Measurements from ENCODE around the gene MACROD2. TPM values are rescaled to one million over a fixed set of nuclear protein-coding genes. Genes with fewer than 3 reads are reported as not detected.
"Not testable (repeated sequence)": the region's sequence is repeated elsewhere in the genome, so short reads cannot be mapped to it uniquely, and the experiment has no call there.

The MACROD2 gene
- total RNA-seq, 1 donor from 2014 or later, result not detected

DNA sequence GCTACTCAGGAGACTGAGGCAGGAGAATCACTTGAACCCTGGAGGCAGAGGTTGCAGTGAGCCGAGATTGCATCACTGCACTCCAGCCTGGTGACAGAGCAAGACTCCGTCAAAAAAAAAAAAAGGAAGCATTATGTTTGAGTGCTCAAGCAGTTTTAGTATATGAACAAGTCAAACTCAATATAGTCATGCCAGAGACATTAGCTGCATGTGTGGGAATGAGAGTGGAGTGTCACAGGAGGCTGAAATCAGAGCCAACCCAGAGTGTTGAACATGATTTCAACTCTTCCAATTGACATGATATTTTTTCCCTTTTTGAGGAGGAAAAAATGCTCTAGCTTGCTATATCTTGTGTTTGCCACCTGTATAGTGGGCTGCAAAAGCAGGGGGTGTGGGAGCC, 931.1 kb downstream of the MACROD2 start:
- intact Hi-C loops (cut with micrococcal nuclease), result not testable (repeated sequence)

DNA sequence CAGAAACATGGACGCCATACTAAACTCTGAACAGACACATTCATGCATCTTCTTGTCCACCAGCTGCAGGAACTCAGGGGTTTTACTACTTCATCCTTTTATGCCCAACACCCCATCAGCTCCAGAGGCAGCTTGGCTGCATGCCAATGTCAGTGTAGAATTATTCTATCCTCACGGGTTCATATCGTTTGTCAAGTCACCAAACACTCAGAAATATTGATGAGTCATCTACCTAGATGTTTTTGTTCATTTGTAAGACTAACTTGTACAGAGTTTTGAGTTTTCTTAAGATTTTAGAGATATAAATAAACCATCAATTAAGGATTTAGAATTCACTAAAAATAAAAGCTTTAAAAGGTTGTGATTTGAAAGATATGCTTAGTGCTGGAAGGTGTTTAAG, 932.8 kb downstream of the MACROD2 start:
- intact Hi-C loops (cut with micrococcal nuclease), result no loop called here

DNA sequence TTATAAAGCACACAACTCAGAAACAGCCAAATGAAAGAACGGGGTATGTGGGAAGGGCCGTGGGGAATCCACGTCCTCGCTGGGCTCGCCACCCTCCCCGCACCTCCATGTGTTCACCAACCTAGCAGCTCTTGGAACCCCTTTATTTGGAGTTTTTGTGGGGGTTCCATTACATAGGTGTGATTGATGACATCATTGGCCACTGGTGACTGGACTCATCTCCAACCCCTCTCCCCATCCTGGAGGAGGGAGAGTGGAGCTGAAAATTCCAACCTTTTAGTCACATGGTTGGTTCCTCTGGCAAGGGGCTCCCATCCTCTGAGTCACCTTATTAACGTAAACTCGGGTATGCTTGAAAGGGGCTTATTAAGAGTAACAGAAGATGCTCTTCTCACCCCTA, 934.1 kb downstream of the MACROD2 start:
- intact Hi-C loops (cut with micrococcal nuclease), result no loop called here

DNA sequence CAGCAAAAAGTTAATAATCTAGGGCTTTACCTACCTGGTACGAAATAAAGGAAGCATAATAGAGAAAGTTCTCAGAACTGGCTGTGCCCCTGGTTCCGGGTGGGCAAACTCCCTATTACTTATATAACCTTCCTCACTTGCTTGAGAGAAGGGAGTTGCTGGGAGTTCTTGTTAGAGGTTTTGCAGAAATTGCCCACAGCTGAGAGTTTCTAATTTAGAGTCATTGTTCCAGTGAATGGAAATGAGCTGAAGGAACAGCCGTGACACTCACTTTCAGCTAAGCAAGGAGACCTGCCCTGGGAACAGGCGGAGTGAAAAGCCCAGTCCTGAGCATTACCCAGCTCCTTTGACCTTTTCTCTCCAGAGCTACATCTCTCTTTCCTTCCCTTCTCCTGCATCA, 936.7 kb downstream of the MACROD2 start:
- intact Hi-C loops (cut with micrococcal nuclease), result no loop called here

DNA sequence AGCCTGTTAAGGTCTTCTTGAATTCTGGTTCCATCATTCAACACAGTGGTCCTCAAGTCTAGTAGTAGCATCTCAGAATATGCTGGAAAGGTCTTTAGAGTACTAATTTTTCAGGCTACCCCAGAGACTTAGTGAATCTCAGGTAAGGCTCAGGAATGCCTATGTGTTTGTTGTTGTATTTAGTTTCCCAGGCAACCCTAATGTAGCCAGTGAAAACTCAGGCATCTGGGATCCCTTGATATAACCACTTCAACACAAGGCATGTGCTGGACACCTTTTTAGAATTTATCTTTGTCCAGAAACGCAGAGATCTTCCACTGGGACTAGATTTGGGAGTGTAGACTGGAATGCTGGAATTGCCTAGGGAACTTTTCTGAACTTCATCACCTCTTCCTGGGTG, 940.0 kb downstream of the MACROD2 start:
- intact Hi-C loops (cut with micrococcal nuclease), result no loop called here

DNA sequence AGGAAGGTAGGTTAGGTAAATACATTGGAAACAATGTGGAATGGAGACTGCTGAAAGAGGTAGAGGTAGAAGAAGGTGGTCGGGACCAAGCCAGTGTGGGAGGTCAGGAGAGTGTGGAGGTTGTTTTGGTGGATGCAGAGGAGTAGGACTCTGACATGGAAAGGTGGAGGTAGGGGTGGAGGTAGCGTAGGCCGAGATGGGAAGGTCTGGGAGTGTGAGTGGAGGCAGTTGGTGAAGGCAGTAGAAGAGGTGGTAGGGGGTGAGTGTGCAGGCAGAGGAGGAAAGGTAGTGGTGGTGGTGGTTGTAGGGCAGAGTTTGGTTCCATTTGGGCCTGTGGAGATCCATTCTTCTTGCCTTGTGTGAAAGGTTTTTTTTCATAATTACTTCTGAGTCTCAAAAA, 941.7 kb downstream of the MACROD2 start:
- intact Hi-C loops (cut with micrococcal nuclease), result no loop called here

DNA sequence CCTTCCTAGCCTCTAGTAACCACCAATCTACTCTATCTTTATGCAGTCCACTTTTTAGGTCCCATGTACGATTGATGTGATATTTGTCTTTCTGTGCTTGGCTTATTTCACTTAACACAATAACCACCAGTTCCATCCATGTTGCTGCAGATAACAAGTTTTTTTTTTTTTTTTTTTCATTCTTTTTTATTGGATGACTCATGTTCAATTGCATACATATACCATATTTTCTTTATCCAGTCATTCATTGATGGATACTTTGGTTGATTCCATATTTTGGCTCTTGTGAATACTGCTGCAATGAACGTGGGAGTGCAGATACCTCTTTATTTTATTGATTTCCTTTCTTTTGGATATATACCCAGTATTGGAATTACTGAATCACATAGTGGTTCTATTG, 942.5 kb downstream of the MACROD2 start:
- intact Hi-C loops (cut with micrococcal nuclease), result no loop called here

DNA sequence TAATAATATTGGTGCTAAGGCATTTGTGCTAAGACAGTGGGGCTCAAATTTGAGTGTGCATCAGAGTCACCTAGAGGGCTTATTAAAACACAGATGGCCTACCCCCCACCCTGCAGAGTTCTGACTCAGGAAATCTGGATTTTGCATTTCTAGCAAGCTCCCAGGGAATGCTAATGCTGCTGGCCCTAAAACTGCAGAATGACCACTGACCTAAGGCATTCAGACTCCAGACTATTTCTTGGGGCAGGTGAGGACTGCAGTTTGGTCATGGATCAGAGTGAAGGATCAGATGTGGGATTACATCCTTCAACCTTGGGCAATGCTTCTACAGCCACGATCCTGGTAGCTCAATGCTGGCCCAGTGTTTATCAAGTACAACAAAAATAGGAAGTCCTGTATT, 952.2 kb downstream of the MACROD2 start:
- intact Hi-C loops (cut with micrococcal nuclease), result no loop called here

DNA sequence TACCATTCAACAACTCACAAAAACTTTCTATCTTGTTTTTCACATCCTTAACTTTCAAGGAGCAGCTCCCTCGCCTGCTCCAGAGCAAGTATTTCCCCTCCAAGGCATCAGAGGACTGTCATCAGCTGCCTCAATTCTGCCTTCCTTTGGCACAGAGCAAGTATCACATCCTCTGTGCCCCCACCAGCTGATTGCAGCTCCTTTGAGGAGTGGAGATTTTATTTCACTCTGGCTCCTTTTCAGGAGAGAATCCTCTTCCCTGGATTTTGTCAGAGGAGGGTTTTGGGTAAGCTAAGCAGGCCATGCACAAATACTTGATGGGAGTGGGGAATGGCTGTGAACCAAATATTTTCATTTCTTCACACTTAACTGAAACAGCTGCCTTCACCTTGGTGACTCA, 952.6 kb downstream of the MACROD2 start:
- intact Hi-C loops (cut with micrococcal nuclease), result no loop called here

DNA sequence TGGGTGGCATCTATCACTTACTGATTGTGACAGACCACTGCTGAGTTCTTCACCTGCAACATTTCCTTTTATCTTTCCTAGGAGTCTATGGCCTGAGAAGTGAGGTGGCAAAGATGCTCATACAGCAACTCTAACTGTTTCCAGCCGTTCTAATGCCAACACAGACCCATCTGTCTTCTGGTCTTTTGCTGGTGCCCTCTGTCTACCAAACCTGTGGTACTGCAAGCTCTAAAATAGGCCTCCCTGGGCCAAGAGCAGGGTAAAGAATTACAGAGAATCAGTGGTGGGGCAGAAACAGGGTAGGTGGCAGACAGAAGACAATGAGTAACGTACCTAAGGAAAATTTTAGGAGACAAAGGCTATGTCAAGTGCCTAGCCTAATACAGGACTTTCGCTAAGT, 953.1 kb downstream of the MACROD2 start:
- intact Hi-C loops (cut with micrococcal nuclease), result no loop called here

DNA sequence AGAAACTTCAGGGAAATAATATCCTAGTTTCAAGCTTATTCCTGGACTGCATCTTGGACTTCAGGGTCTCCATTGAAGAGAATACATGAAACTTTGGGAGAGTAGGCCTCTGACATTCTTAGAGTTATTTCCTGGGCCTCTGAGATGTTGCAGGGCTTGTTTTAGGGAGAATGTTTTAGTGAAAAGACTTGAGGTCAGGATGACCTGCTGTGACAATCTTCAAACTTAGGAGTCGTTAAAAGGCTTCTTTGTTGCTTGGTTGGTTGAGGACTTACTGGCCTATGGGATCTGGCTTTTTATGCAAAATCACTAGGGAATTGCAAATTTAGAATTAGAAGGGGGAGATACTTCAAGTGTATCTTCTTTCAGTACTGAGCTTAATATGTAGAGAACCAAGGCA, 955.3 kb downstream of the MACROD2 start:
- intact Hi-C loops (cut with micrococcal nuclease), result no loop called here

DNA sequence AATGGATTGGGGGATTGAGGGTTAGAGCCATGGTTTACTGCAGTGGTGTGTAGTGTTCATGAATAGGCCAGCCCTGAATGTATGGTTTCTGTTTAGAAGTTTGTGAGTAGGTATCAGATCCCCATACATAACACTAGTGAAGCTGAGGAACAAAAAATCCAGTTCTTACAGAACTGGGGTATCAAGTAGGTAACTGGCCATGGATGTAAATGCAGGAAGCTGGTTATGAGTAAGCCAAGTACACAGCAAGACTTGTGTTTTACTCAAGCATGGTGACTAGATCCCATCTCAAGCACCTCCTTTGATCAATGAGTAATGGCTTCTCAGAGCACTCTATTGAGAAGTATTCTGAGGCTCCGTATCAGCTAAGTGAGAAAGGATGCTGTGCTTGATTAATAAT, 955.8 kb downstream of the MACROD2 start:
- intact Hi-C loops (cut with micrococcal nuclease), result no loop called here

DNA sequence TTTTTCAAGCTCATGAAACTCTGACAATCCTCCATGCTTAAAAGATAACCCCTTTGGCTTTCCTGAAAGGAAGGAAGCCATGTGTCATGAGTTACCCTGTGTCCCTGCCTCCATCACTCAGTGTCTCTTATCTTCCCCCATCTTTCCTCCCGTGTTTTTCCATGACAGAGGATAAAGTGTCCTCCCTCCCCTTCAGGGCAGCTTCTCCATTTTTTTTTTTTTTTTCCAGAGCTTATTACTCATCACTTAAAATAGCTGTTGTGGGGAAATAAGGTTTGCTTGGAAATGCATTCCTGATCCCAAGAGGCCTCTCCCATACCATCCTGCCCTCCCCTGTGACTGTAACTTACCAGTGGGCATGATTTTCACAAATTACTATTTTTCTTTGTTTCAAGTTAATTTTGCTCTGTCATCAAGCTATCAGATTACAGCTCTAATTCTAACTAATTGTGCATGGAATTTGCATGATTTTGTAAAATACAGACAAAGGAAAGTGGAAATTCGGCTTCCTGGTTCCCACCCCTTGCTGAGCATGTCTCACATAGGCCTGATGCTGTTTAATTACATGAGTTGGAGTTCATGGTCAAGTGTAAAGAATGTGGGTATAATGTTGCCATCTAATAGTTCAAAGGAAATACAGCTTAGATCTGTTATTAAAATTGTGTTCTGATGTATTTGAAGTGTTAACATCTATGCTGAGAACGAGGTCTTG, 956.5 kb downstream of the MACROD2 start:
- intact Hi-C loops (cut with micrococcal nuclease), result no loop called here

DNA sequence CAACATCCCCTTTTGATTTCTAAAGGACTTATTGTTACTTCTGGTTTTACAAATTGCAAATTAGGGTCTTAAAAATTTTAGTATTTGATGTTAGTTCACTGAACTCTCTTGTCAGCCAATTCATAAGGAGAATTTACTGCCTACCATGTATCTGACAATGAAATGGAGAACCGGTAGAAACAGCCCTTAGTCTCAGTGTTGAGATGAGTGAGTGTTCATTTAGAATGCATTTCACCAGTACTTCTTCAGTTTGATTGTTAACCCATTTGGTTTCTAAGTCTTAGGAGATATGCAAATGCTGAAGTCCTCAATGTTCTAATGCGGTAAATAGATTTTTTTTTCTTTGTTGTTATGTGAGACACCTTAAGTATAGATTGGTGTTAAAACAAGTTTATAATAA, 958.4 kb downstream of the MACROD2 start:
- intact Hi-C loops (cut with micrococcal nuclease), result loop anchor here (2.0 kb wide), 2 partner anchors 93 to 209 kb away; no protein-coding TSS in a partner anchor

DNA sequence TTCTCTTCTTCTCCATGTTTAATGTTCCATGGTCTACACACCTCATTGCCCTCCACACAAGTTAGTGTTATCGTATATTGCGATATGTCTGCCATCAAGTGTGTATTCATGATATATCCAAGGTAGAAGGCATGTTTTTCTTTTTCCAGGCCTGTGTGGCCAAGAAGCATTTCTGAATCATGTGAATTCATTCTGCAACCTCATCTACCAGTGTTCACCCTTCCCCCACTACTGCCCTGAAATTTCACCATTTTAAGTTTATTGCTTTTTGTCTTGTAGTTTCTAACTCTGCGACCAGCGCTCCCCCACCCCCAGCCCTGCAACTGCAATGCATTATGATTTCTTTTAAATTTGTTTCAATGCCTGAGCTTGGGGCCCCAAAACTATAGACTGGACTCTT, 960.1 kb downstream of the MACROD2 start:
- intact Hi-C loops (cut with micrococcal nuclease), result loop anchor here (2.0 kb wide), 2 partner anchors 95 to 207 kb away; no protein-coding TSS in a partner anchor

DNA sequence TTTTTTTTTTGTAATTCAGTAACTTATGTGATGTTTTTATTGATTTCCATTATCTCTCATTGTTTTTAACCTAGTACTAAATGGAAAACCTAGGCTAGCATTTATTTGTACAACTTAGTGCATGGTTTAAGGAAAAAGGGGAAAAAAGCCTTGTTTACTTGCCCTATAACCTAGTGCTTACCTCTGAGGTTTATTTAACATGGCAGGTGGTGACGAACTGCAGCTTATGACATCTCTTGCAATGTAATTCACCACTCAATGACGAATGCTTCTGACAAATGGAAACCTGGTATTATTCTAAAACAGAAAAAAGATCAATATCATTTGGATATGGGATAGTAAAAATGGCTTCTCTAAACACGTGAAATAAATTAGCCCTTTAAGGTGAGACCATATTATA, 960.7 kb downstream of the MACROD2 start:
- intact Hi-C loops (cut with micrococcal nuclease), result no loop called here

DNA sequence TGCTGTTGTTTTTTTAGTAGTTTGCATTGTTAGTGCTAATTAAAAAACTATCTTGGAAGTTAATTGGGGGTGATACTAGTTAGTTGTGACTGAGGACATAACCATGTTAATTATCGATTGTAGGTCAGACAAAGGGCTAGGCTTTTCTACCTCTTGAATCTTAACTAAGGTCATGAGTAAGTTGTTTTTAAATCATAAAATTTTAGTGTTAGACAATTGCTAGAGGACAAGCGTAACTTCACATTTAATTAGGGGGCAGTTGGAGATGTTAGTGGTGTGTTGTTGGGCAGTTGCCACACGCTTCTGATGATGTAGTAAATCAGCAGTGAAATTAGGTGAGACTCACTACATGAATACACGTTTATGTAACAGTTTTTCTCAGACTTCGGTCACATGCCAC, 961.2 kb downstream of the MACROD2 start:
- intact Hi-C loops (cut with micrococcal nuclease), result no loop called here

DNA sequence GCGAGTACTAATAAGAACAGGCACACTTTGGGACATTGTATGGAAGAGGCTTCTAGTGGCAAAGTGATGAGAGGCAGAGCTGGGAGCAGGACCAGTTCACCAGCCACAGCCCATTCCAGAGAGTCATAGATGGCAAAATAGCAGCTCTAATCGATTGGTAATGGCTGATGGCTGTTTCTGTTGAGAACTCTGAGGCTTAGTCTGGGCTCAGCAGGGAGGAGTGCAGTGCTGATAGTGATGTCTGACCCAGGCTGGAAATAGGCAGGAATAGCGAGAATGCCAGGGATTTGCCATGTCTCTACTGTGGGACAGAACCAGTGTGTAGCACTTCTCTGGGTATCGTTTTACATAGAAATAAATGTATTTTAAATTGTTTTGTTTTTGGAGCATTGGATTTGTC, 962.1 kb downstream of the MACROD2 start:
- intact Hi-C loops (cut with micrococcal nuclease), result no loop called here

DNA sequence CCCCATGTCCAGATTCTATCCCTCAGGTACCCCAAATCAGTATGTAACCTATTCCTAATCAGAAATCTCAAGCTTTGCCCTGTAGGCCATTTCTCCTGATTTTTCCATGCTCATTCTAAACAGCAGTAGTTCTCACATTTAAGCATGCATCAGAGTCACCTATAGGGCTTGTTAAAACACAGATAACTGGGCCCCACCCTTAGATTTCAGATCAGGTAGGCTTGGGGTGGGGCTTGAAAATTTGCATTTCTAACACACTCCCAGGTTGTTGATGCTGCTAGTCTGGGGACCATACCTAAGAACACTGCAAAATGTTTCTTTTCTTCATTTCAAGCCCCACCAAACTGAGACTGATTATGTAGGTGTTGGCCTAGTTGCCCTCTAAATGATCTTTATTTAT, 963.3 kb downstream of the MACROD2 start:
- intact Hi-C loops (cut with micrococcal nuclease), result no loop called here

DNA sequence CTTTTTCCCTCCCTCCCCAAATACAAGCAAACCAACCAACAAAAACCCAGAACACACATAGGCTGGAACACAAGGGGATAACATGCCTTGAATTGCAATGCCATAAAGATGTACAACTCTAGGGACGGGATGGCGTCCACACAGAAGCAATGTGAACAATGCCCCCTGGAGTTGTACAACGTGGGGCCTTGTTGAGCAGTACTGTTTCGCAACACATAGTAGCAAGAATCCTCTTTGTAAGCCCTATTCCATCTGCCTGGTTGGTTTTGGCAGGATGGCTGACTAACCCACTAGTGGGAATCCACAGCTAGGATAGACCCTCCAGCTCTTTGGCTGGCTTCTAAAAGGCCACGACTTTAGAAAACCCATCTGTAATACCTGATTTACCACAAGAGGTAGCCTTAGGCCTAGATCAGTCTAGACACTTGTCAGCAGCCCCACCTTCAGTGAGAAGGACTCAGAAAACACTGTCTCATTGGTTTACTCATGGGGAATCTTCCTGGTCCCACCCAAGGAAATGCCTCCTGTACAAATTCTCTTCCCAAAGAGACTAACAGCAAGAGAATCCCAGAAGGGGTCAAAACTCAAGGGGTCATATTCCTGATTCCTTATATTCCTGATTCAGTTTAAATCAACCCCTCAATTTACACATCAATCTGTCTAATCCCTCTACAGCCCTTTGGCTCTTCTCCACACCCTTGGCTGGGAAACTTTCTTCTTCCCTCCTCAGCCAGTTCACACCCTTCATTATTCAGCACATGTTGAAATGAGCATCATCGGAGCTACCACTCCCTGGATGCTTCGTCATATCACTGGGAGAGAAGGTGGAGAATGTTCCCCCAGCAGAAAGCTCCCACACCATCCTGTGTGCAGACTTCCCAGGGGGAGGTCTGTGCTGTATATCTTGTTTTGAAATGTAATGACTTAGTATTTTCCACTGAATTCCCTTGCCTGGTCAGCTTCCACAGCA, 964.5 kb downstream of the MACROD2 start:
- intact Hi-C loops (cut with micrococcal nuclease), result no loop called here

DNA sequence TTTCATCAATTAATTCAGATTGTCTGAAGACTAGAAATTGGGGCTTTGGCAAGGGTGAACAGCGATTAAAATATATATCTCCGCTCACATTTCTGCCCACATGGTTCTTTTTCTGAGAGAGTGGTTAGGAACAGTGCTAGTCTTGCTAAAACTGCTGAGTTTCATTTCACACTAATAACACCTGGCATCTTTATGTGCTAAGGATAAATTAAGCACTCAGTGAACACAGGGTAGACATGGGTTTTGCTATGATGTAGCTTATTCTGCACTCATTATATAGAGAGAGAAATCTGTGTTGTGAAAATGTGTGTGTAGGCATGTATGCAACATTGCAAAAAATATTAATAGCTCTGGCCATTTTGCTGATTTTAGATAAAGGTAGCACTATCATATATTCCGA, 965.5 kb downstream of the MACROD2 start:
- intact Hi-C loops (cut with micrococcal nuclease), result no loop called here

DNA sequence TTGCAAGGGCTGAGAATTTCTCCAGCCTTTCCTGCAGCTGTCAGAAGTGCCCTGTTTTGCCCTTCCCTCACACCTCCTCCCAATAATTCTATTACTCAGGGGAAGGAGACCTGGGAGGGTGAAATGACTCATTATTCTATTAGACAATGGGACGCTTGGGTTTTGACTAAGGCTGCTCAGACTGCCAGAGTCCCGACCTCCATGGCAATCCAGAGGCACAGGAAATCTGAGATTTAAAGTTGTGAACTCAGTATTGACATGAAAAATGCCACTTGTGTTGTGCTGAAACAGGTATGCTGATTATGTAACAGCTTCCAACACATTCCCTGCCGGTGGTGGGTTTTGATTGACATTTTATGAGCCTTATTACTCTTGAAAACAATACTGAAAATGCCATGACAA, 967.9 kb downstream of the MACROD2 start:
- intact Hi-C loops (cut with micrococcal nuclease), result no loop called here

DNA sequence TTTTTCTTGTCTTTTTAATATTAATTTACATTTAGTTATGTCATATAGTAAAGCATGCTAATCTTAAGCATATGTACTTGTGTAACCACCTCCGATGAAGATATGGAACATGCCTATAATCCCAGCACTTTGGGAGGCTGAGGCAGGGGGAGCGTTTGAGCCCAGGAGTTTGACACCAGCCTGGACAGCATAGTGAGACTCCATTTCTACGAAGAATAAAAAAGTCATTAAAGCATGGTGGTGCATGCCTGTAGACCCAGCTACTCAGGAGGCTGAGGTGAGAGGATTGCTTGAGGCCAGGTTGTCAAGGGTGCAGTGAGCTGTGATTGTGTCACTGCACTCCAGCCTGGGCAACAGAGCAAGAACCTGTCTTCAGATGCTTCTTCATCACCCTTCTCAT, 970.9 kb downstream of the MACROD2 start:
- intact Hi-C loops (cut with micrococcal nuclease), result no loop called here

All from T-helper 1 cell treated with Interleukin-12 subunit alpha and Interleukin-12 subunit beta and Interleukin-4 antibody, amounts not matched to agents 30 ng/mL and 1 ng/mL, for 36 hours (primary cell).